KMS-11 (cell line): ENCODE results near the gene CFAP298.
"Not testable (repeated sequence)": the region's sequence is repeated elsewhere in the genome, so short reads cannot be mapped to it uniquely, and the experiment has no call there.

Experiments used
- H2AFZ ChIP-seq: fragments of 200-600 bp; sonication (generic); 2 replicates; pipeline ENCODE4 v1.6.1; 2016; ENCODE audit warnings: antibody characterized with exemption, mixed run types, low read depth
- H3K27ac ChIP-seq: fragments of 200-600 bp; sonication (generic); 2 replicates; pipeline ENCODE4 v1.6.1; 2016; ENCODE audit warnings: mild to moderate bottlenecking, mixed run types
- H3K27me3 ChIP-seq: fragments of 200-600 bp; sonication (generic); 2 replicates; pipeline ENCODE4 v1.6.1; 2017; ENCODE audit warnings: mild to moderate bottlenecking, low read depth, mixed run types, moderate library complexity; ENCODE audit not compliant: insufficient read depth
- H3K36me3 ChIP-seq: fragments of 200-600 bp; sonication (generic); 2 replicates; pipeline ENCODE4 v1.6.1; 2017; ENCODE audit warnings: mild to moderate bottlenecking, mixed run types; ENCODE audit not compliant: insufficient read depth
- H3K4me1 ChIP-seq: fragments of 200-600 bp; sonication (generic); 2 replicates; pipeline ENCODE4 v1.6.1; 2016; ENCODE audit warnings: mild to moderate bottlenecking, low read depth, mixed run types; ENCODE audit not compliant: poor library complexity, severe bottlenecking
- H3K4me2 ChIP-seq: fragments of 200-600 bp; sonication (generic); 2 replicates; pipeline ENCODE4 v1.7.0; 2016; ENCODE audit warnings: mild to moderate bottlenecking, mixed run types
- H3K4me3 ChIP-seq: fragments of 200-600 bp; sonication (generic); IDR thresholded peaks from 2 replicates; pipeline ENCODE4 v1.6.1; 2017; ENCODE audit warnings: low read depth, low read length, mixed read lengths; ENCODE audit not compliant: insufficient read depth
- H3K79me2 ChIP-seq: fragments of 200-600 bp; sonication (generic); 2 replicates; pipeline ENCODE4 v1.6.1; 2016; ENCODE audit warnings: low read depth, mixed run types; ENCODE audit not compliant: insufficient read depth
- H3K9ac ChIP-seq: fragments of 200-600 bp; sonication (generic); 2 replicates; pipeline ENCODE4 v1.6.1; 2016; ENCODE audit warnings: mild to moderate bottlenecking, mixed run types
- H4K20me1 ChIP-seq: fragments of 200-600 bp; sonication (generic); 2 replicates; pipeline ENCODE4 v1.6.1; 2016; ENCODE audit warnings: mild to moderate bottlenecking, mixed run types; ENCODE audit not compliant: insufficient read depth
- CTCF ChIP-seq: fragments of 200-600 bp; sonication (generic); conservative IDR thresholded peaks from 2 replicates; pipeline ENCODE4 v1.6.1; 2017; ENCODE audit warnings: low read depth, mild to moderate bottlenecking, antibody characterized with exemption, low read length, moderate library complexity, mixed read lengths

Gene CFAP298

GRCh38 chr21:32612075-32612998 is at the start of gene CFAP298:
CFAP298 (minus strand) TSS chr21:32612377; CDS start chr21:32612243, 134 bp downstream.
- H3K4me2 ChIP-seq = peak within 1 kb of the TSS; percentile 83
- TF ChIP-seq CTCF = no peak
- H3K9ac ChIP-seq = peak within 1 kb of the TSS; percentile 73
- peak within 1 kb of the TSS; percentile 77 for H3K27ac ChIP-seq
- H3K79me2 ChIP-seq = peaks cover 18% of the 10 kb centered on the region
- no peaks in the 10 kb centered on the region for H3K27me3 ChIP-seq
- H2AFZ ChIP-seq = peak within 1 kb of the TSS; percentile 93
- H4K20me1 ChIP-seq = 0 out of 2 replicates have a peak, but pooled peaks cover 4% of the 10 kb centered on the region
- H3K4me3 ChIP-seq = peak within 1 kb of the TSS; percentile 35
- peaks cover 11% of the 10 kb centered on the region for H3K4me1 ChIP-seq
- no peaks in the 10 kb centered on the region; the same call in 1 of the 2 replicates for H3K36me3 ChIP-seq

GRCh38 chr21:32661026-32661782 is 49.0 kb upstream of the CFAP298 start:
- not testable (repeated sequence) for H3K27ac ChIP-seq, H3K79me2 ChIP-seq, H3K27me3 ChIP-seq, H3K9ac ChIP-seq, H3K4me1 ChIP-seq, H3K4me3 ChIP-seq, H2AFZ ChIP-seq, H3K4me2 ChIP-seq, H4K20me1 ChIP-seq
- H3K36me3 ChIP-seq = peaks cover 11% of the 10 kb centered on the region; the same call in 1 of the 2 replicates

GRCh38 chr21:32658524-32658923 is 46.3 kb upstream of the CFAP298 start:
- H3K4me2 ChIP-seq = no peak overlapping the region

GRCh38 chr21:32653326-32653901 is 41.2 kb upstream of the CFAP298 start:
- peak; percentile 87 for TF ChIP-seq CTCF
- no peaks in the 10 kb centered on the region for H3K36me3 ChIP-seq
- no peaks in the 10 kb centered on the region for H3K79me2 ChIP-seq
- H3K4me2 ChIP-seq = no peak overlapping the region
- peaks cover 30% of the 10 kb centered on the region for H3K4me1 ChIP-seq
- no peak overlapping the region for H3K9ac ChIP-seq
- no peak overlapping the region for H2AFZ ChIP-seq
- H3K4me3 ChIP-seq = no peak overlapping the region
- H4K20me1 ChIP-seq = no peaks in the 10 kb centered on the region
- H3K27me3 ChIP-seq = no peaks in the 10 kb centered on the region
- H3K27ac ChIP-seq = no peak overlapping the region

More at GRCh38 chr21:32658524-32658923, 46.3 kb upstream of the CFAP298 start:
- Histone ChIP-seq H3K27me3 (no peaks in the 10 kb centered on the region), H3K9ac (no peak overlapping the region), H3K79me2 (no peaks in the 10 kb centered on the region), H3K4me3 (no peak overlapping the region), H3K27ac (no peak overlapping the region), H2AFZ (no peak overlapping the region), H3K4me1 (no peaks in the 10 kb centered on the region), H4K20me1 (no peaks in the 10 kb centered on the region), H3K36me3 (no peaks in the 10 kb centered on the region)
- TF ChIP-seq CTCF = no peak
